SKM-1 (cell line): ENCODE data around the gene PLET1.

Experiments used
- DNase-seq: peaks from one replicate; lab custom pipeline; 2025; ENCODE audit not compliant: unreplicated experiment; lab: John Stamatoyannopoulos, UW

The PLET1 gene

GRCh38 chr11:112247201-112247600, 13.5 kb downstream of the PLET1 start:
- no peak for DNase-seq

GRCh38 chr11:112241486-112241885, 19.2 kb downstream of the PLET1 start:
- DNase-seq, result no peak

- DNase-seq, result no peak
These were observed 22.6 kb downstream of the PLET1 start for GRCh38 chr11:112238041-112238440.

- no peak for DNase-seq
These were observed 23.2 kb downstream of the PLET1 start for GRCh38 chr11:112237451-112237850.

- DNase-seq, result no peak
These were observed 24.8 kb downstream of the PLET1 start for GRCh38 chr11:112235750-112236390.

- no peak for DNase-seq
These were observed 28.7 kb downstream of the PLET1 start for GRCh38 chr11:112231952-112232351.

- no peak for DNase-seq
These were observed 30.8 kb downstream of the PLET1 start for GRCh38 chr11:112229746-112230433.

GRCh38 chr11:112229159-112229558, 31.5 kb downstream of the PLET1 start:
- DNase-seq, result no peak

GRCh38 chr11:112228706-112229105, 32.0 kb downstream of the PLET1 start:
- DNase-seq, result no peak

- DNase-seq, result no peak
These were observed 33.2 kb downstream of the PLET1 start for GRCh38 chr11:112227471-112227870.

GRCh38 chr11:112226831-112227401, 33.7 kb downstream of the PLET1 start:
- no peak for DNase-seq

- DNase-seq, result peak; percentile 73
These were observed 34.4 kb downstream of the PLET1 start, which contains the start of gene PTS for GRCh38 chr11:112226062-112226830. TSS of gene PTS (plus strand) at chr11:112226428. CDS start at chr11:112226444, 16 bp downstream.

- no peak for DNase-seq
These were observed 35.0 kb downstream of the PLET1 start for GRCh38 chr11:112225753-112226061.

GRCh38 chr11:112223754-112224532, 36.7 kb downstream of the PLET1 start:
- no peak for DNase-seq

- DNase-seq, result no peak
These were observed 37.5 kb downstream of the PLET1 start for GRCh38 chr11:112223121-112223520.

GRCh38 chr11:112222303-112222702, 38.4 kb downstream of the PLET1 start:
- DNase-seq, result peak; percentile 8

GRCh38 chr11:112221274-112221835, 39.3 kb downstream of the PLET1 start:
- no peak for DNase-seq

- DNase-seq, result peak; percentile 74
These were observed 41.0 kb downstream of the PLET1 start for GRCh38 chr11:112219476-112220232.

GRCh38 chr11:112216561-112217105, 44.0 kb downstream of the PLET1 start:
- no peak for DNase-seq

GRCh38 chr11:112215621-112216020, 45.0 kb downstream of the PLET1 start:
- no peak for DNase-seq
